Stimulated activated CD8-positive, alpha-beta memory T cell treated with anti-CD3 and anti-CD28 coated beads, Interleukin-7, amount 100 ng/mL, for 1 hour (primary cell): Measurements from ENCODE around the gene COG2.
"Not testable (repeated sequence)": the region's sequence is repeated elsewhere in the genome, so short reads cannot be mapped to it uniquely, and the experiment has no call there.

Experiments
- DNase-seq, 2 donors: peaks; one replicate each; pipeline ENCODE4 v3.0.0-alpha.2; 2020; ENCODE audit warnings: low read depth in 2 of 2

COG2 gene, protein sequence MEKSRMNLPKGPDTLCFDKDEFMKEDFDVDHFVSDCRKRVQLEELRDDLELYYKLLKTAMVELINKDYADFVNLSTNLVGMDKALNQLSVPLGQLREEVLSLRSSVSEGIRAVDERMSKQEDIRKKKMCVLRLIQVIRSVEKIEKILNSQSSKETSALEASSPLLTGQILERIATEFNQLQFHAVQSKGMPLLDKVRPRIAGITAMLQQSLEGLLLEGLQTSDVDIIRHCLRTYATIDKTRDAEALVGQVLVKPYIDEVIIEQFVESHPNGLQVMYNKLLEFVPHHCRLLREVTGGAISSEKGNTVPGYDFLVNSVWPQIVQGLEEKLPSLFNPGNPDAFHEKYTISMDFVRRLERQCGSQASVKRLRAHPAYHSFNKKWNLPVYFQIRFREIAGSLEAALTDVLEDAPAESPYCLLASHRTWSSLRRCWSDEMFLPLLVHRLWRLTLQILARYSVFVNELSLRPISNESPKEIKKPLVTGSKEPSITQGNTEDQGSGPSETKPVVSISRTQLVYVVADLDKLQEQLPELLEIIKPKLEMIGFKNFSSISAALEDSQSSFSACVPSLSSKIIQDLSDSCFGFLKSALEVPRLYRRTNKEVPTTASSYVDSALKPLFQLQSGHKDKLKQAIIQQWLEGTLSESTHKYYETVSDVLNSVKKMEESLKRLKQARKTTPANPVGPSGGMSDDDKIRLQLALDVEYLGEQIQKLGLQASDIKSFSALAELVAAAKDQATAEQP

GRCh38 chr1:230642263-230642959, at the start of gene COG2:
COG2 (plus strand) TSS chr1:230642481; CDS start chr1:230642607, 126 bp downstream.
- peak; percentile 97 for DNase-seq

DNA sequence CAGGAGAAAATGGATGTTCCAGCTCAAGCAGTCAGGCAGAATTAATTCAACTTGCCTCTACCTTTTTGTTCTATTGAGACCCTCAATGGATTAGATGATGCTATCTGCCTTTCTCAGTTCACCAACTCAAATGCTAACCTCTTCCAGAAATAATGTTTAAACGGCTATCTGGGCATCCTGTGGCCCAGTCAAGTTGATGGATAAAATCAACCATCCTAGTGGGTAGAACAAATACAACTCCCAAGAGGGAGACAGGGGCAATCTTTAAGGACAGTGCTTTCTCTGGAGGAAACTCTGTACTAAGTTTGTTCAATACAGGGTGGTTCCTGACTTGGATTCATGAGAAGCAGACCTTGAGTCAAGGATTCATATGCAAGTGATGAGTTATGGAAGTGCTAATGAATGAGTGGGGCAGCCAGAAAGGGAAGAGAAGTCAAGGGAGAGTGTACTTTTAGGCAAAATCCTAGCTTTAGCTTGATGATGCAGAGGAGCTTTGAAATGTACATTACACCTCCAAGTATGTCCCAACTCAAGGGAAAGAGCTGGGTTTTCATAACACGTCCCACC, 49.4 kb upstream of the COG2 start:
- DNase-seq, result no peak

GRCh38 chr1:230594214-230594773, 48.0 kb upstream of the COG2 start:
- DNase-seq, result no peak

GRCh38 chr1:230595181-230595580, 47.1 kb upstream of the COG2 start:
- no peak for DNase-seq

GRCh38 chr1:230596306-230596705, 46.0 kb upstream of the COG2 start:
- no peak for DNase-seq

- no peak for DNase-seq
Measured at GRCh38 chr1:230598745-230599144, 43.5 kb upstream of the COG2 start.

DNA sequence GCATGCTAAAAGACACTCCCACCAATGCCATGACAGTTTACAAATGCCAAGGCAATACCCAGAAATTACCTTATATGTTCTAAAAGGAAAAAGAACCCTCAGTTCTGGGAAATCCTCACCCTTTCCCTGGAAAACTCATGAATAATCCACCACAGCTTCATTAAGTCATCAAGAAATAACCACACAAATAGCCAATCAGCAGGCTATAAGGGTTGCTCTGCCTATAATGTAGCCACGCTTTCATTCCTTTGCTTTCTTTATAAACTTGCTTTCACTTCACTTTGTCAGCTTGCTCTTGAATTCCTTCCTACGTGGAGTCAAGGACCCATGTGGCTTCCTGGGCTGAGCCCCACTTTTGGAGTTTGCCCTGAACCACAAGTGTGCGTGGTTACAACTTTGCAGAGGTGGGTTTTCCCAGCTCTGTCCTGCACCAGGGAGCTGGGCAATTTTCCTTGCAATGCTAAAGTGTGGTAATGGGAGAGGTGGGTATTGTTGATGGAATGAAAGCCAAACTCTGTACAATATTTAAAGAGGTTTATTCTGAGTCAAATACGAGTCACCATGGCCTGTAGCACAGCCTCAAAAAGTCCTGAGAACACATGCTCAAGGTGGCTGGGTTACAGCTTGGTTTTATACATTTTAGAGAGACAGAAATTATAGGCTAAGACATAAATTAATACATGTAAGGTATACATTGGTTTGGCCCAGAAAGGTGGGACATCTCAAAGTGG, 42.2 kb upstream of the COG2 start:
- no peak for DNase-seq

DNA sequence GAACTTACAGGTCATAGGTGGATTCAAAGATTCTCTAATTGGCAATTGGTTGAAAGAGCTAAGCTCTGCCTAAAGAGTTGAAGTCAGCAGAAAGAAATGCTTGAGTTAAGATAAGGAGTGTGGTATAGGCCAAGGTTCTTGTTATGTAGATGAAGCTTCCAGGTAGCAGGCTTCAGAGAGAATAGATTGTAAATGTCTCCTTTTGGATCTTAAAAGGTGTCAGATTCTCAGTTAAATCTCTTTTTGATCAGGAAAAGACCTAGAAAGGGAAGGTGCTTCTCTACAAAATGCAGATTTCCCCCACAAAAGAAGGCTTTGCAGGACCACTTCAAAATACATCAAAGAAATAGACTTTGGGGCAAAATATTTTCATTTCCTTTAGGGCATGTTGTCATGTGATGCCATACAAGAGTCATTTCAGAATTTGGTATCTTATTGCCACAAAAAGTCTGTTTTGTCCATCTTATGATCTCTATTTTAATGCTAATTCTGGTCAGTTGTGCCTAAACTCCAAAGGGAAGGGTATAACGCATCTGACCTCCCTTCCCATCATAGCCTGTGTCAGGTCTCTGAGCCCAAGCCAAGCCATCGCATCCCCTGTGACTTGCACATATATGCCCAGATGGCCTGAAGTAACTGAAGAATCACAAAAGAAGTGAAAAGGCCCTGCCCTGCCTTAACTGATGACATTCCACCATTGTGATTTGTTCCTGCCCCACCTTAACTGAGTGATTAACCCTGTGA, 41.5 kb upstream of the COG2 start:
- not testable (repeated sequence) for DNase-seq

DNA sequence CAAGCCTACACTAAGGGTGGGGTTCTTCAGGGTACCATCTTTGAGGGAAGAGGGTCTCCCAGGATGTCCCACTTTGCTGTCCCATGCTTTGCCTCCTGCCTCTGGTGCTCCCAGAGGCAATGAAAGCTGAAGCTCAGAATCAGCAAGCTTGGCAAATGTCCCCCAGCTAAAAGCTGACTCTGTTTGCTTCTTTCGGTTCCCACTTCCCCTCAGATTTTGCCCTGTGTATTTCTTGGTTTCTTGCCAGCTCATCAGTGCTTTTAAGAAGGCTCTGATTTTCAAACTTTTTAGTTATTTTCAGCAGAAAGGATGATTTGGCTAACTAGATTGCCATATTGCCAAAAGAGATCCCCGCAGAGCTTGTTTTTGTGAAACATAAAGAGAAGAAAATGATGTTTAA, 33.1 kb upstream of the COG2 start:
- no peak for DNase-seq

GRCh38 chr1:230610589-230610988, 31.7 kb upstream of the COG2 start:
- no peak for DNase-seq

DNA sequence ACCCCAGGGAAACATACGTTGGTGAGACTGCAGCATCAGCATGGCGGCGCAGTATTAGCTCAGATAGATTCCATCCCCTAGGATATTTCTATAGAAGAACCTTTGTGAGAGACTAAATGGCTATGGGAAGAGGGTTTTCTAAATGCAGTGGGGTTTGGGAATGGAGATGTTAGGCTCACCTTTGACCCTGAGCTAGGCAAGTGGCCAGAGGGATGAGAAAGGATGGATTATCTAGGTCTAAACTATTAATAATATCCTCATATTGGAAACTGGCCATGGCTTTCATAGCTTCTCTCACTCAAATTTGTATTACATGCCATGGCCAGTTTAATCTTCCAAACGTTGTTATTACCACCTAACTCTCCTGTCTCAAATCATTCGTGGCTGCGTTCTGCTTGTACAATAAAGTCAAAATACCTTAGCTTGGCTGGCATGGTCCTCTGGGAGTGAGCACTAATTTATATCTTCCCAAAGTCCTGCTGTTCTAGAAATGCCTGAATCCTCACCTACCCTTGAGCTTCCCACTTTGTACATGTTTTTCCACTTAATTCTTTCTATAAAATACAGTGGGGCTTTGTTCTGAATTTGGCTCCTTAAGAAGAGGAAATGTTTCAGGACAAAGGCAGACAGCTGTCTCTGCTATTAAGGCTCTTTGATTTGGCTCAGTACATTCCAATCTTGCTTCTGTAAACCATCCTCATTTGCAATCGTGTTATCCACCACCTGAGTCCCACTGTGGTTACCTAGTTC, 31.0 kb upstream of the COG2 start:
- no peak for DNase-seq

DNA sequence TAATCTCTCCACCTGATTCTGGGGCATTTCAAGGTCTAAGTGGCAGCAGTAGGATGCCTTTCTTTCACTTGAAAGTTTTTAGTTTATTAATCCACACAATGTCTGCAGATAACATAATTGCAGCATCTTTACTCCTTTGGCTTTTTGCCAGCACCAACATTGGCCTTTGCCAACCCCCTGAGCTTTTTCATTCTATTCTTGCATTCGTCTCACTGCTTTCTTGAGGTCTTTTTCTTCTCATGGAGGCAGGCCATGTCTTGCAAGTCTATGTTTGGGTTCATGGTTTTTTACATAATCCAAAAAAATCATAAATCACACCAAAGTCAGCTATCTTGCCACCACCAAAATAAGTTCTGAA, 30.4 kb upstream of the COG2 start:
- DNase-seq, result no peak

GRCh38 chr1:230612651-230613050, 29.6 kb upstream of the COG2 start:
- DNase-seq, result no peak

- DNase-seq, result no peak
Measured at GRCh38 chr1:230614121-230614520, 28.2 kb upstream of the COG2 start.

- no peak for DNase-seq
Measured at GRCh38 chr1:230618537-230618936, 23.7 kb upstream of the COG2 start.

DNA sequence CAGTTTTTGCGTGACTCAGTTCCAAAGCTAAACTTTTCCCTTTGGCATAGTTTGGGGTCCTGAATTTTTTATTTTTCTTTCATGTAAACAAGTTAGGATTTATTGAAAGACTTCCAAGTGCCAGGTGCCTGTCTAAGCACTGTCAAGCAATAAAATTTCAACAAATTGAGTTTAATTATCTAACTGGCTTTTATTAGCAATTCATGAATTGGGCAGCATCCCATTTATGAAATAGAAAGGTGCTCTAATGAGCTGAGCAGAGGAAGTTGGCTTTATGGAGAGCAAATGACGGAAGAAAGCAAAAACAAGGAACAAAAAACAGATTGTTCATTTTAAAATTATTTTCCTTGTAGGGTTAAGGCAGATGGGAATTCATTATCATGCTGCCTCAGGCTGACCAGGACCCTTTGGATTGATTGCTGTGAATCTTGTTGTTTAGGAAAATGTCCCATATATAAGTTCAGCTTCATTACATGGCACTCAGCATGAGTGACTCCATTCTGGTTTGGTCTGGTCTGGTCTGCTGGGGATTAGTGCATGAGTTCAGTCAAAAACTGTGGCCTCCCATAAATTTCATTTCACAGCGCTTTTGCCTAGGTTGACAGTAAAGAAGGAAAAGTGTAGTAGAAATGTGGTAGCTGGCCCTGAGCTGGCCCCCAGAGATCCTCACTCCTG, 21.5 kb upstream of the COG2 start:
- DNase-seq, result no peak

DNA sequence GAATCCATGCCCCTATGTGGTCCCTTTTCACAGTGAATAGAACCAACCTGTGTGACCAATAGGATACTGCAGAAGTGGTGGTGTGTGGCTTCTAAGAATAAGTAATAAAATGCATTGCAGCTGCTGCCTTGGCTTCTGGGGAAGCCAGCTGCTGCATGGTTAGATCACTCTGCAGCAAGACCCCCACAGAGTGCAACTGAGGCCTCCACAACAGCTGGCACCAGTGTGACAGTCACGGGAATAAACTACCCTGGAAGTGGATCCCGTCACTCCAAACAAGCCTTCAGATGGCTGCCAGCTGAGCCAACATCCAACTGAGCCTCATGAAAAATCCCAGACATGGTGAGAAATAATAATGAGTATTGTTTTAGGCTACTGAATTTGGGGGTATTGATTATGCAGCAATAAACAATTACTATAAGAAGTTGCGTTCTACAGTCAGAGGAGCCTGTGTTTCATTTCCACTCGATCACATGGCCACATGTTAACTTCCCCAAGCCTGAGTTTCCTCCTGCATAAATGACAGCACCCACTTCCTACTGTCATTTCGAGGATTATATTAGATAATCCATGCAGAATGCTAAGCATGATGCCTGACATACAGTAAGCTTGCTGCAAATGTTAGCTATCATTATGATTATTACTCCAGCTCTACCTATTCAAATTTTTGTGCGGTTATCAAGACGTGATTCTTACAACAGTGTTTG, 20.8 kb upstream of the COG2 start:
- no peak for DNase-seq

DNA sequence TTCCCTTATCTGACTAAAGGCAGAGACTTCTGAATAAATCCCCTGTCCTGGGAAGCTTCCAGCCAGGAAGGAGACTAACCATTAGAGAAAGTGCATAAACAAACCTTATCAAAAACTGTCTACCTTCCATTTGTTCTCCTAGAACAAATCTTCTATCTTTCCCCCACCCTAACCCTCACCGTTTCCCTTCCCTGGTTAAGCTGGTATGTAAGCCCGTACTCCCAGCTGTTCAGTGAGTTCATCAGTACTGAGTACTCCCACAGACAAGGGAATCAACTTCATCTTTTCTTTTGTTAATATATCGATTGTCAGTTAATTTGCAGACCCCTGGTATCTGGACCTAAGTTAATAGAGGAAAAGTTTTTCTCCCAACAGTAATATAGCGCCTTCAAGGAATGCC, 20.1 kb upstream of the COG2 start:
- DNase-seq, result no peak
